Stimulated activated naive B cell treated with anti-CD40 and anti-IgM and Interleukin-4, amounts not matched to agents 10 μg/mL and 1 μg/mL and 100 μg/mL, for 72 hours (primary cell): ENCODE results near the gene RELN.

Source experiments
- ATAC-seq, 2 donors: fragments of 150-1000 bp; cut with Tn5 transposase; replicated peaks; 2 replicates each; pipeline ENCODE4 v1.10.0; 2021; ENCODE audit warnings: moderate library complexity in 1 of 2
- DNase-seq: peaks from one replicate; pipeline ENCODE4 v3.0.0; 2021
- H3K27ac Mint-ChIP-seq: one replicate; pipeline ENCODE4 v1.8.0; 2022; ENCODE audit warnings: mild to moderate bottlenecking, mixed read lengths
- H3K27me3 Mint-ChIP-seq, 2 donors: one replicate each; pipeline ENCODE4 v1.8.0; 2022; ENCODE audit warnings: mixed read lengths in 2 of 2
- H3K36me3 Mint-ChIP-seq, 2 donors: one replicate each; pipeline ENCODE4 v1.8.0; 2022; ENCODE audit warnings: mixed read lengths in 2 of 2, mild to moderate bottlenecking in 1 of 2
- H3K4me1 Mint-ChIP-seq, 2 donors: one replicate each; pipeline ENCODE4 v1.8.0; 2022; ENCODE audit warnings: mixed read lengths in 2 of 2, mild to moderate bottlenecking in 1 of 2
- H3K4me3 Mint-ChIP-seq, 2 donors: one replicate each; pipeline ENCODE4 v1.8.0; 2022; ENCODE audit warnings: mild to moderate bottlenecking in 2 of 2, mixed read lengths in 2 of 2, moderate library complexity in 1 of 2
- H3K9me3 Mint-ChIP-seq, 2 donors: one replicate each; pipeline ENCODE4 v1.8.0; 2022; ENCODE audit warnings: mixed read lengths in 2 of 2, mild to moderate bottlenecking in 1 of 2

The RELN gene

DNA sequence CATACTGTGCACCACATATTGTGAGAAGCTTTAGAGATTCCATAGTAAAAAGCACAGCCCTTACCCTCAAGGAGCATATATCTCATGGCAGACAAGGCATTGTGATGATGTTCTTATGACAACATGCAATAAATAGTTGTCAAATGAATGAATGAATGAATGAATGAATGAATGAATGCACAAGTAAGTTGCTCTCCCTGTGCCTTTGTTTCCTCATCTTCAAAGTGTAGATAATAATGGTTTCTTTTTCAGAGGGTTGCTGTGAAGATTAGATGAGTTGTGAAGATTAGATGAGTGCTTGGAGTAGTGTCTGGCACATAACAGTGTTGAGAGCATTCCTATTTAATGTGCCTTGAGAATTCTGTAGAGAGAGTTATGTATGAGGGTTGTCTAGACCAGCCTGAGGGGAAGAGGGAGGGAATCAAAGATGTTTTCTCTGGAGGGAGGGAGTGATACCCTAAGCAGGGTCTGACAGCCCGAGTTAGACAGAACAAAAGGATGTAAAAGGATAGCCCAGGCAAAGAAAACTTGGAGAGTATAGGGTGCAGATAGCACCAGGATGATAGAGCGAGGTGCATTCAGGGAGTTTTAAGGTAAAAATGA is 217.2 kb downstream of the RELN start:
- DNase-seq (no peak), ATAC-seq (no peak)
- H3K4me3 Mint-ChIP-seq = no peak overlapping the region
- no peak overlapping the region for H3K27ac Mint-ChIP-seq
- no peaks in the 10 kb centered on the region for H3K4me1 Mint-ChIP-seq
- H3K27me3 Mint-ChIP-seq = no peaks in the 10 kb centered on the region
- no peaks in the 10 kb centered on the region for H3K36me3 Mint-ChIP-seq
- H3K9me3 Mint-ChIP-seq = peaks cover 0 to 4% of the 10 kb centered on the region in 2 donors

DNA sequence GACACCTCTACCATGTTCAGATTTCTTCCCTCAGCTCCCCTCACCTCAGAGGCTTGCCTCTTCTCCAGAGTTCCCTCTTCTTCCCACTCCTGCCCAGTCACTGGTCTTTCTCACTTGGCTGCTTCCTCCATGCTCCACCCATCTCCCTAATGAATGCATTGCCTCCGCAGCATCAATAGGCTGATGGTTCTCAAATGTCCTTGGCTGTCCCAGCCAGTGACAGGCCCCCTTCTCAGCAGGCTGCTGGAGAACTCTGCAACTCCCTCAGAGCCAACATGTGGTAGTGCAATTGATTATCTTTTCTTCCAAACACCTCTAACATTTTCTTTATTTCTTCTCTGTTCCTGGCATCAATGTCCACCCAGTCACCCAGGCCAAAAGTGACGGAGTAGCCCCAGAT is 218.2 kb downstream of the RELN start:
- Mint-ChIP-seq H3K36me3 (no peaks in the 10 kb centered on the region), H3K4me1 (no peaks in the 10 kb centered on the region), H3K27ac (no peak overlapping the region), H3K4me3 (no peak overlapping the region), H3K9me3 (peaks cover 0 to 4% of the 10 kb centered on the region in 2 donors), H3K27me3 (no peaks in the 10 kb centered on the region)
- ATAC-seq (no peak), DNase-seq (no peak)

DNA sequence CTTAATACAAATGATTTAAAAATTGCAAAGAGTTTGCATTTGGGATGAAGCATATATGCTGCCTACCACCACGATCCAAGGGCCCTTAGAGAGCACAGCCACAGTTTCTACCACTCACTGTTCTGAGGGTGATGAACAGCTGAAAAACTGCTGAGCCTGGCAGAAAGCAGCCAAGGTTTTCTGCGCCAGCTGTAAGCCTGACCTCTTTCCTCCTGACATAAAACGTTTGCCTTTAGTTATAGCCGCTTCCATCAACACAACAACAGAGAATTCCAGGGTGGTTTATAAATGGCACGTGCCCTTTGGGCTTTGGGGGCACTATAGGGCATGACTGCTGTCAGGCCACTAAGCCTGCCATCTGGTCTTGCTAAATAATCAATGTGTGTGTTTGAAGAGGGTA is 222.8 kb downstream of the RELN start:
- no peak for DNase-seq
- Mint-ChIP-seq H3K27ac (no peak overlapping the region), H3K27me3 (peaks cover 0 to 5% of the 10 kb centered on the region in 2 donors), H3K36me3 (no peaks in the 10 kb centered on the region), H3K9me3 (no peaks in the 10 kb centered on the region), H3K4me1 (no peaks in the 10 kb centered on the region), H3K4me3 (no peak overlapping the region)
- ATAC-seq = no peak

DNA sequence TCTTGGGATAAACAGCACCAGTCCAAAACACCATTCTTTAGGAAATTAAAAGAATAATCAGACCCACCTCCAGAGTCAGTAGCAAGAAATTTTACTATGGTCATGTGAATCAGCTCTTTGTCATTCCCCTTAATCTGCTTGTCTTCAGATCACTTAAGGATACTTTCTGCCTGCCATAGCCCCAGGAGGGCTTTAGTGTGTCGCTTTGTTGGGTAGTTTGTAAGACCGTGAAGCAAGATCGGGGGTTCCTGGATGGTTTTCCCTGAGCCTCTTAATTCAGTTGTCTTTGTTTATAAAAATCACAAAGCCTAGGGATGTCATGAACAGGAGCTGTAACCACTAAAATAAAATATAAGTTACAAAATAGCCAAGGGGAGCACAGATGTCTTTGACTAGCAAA is 223.6 kb downstream of the RELN start:
- no peak overlapping the region for H3K4me3 Mint-ChIP-seq
- ATAC-seq (no peak), DNase-seq (no peak)
- no peak overlapping the region for H3K27ac Mint-ChIP-seq
- no peaks in the 10 kb centered on the region for H3K36me3 Mint-ChIP-seq
- peaks cover 0 to 5% of the 10 kb centered on the region in 2 donors for H3K27me3 Mint-ChIP-seq
- no peaks in the 10 kb centered on the region for H3K9me3 Mint-ChIP-seq
- H3K4me1 Mint-ChIP-seq = no peaks in the 10 kb centered on the region

GRCh38 chr7:103764901-103765300 is 224.6 kb downstream of the RELN start:
- DNase-seq (no peak), ATAC-seq (no peak)
- H3K4me3 Mint-ChIP-seq = no peak overlapping the region
- H3K9me3 Mint-ChIP-seq = no peaks in the 10 kb centered on the region
- no peaks in the 10 kb centered on the region for H3K4me1 Mint-ChIP-seq
- H3K27me3 Mint-ChIP-seq = peaks cover 0 to 5% of the 10 kb centered on the region in 2 donors
- no peaks in the 10 kb centered on the region for H3K36me3 Mint-ChIP-seq
- no peak overlapping the region for H3K27ac Mint-ChIP-seq

- DNase-seq (no peak), ATAC-seq (no peak)
- H3K27ac Mint-ChIP-seq = no peak overlapping the region
- H3K4me3 Mint-ChIP-seq = no peak overlapping the region
- H3K36me3 Mint-ChIP-seq = no peaks in the 10 kb centered on the region
- H3K27me3 Mint-ChIP-seq = peaks cover 0 to 5% of the 10 kb centered on the region in 2 donors
- no peaks in the 10 kb centered on the region for H3K9me3 Mint-ChIP-seq
- H3K4me1 Mint-ChIP-seq = no peaks in the 10 kb centered on the region
Observed at GRCh38 chr7:103762877-103763276, 226.6 kb downstream of the RELN start.

DNA sequence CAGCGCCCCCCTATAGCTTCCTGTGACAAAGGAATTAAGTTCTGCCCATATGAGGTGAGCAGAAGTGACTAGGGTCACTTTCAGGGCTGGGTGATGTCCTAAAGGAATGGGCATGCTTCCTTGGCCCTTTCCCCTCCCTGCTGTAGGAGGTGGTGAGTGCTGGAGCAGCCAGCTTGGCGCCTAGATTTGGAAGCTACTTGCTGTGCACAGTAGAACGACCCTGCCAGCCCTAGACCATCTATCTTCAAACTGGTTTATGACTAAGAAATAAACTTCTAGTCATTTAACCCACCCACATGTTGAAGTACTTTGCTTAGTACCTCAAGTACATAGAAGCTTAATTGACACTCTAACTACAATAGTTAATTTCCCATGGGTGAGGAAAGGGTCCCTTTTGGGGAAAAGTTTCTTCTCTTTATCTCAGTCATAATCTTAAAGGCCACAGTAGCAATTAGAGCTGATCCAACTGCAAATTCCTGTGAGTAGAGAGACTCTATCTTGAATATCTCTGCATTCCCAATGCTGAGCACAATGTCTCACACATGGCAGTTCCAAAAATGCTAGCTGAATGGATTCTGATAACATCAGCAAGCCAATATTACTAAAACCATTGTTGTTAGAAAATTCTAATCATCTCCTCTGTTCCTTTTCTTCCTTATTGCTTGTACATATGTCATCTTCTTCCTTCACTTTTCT is 227.2 kb downstream of the RELN start:
- peaks cover 0 to 5% of the 10 kb centered on the region in 2 donors for H3K27me3 Mint-ChIP-seq
- DNase-seq = no peak
- H3K4me1 Mint-ChIP-seq = no peaks in the 10 kb centered on the region
- no peak overlapping the region for H3K4me3 Mint-ChIP-seq
- no peak for ATAC-seq
- H3K27ac Mint-ChIP-seq = no peak overlapping the region
- no peaks in the 10 kb centered on the region for H3K36me3 Mint-ChIP-seq
- H3K9me3 Mint-ChIP-seq = no peaks in the 10 kb centered on the region

DNA sequence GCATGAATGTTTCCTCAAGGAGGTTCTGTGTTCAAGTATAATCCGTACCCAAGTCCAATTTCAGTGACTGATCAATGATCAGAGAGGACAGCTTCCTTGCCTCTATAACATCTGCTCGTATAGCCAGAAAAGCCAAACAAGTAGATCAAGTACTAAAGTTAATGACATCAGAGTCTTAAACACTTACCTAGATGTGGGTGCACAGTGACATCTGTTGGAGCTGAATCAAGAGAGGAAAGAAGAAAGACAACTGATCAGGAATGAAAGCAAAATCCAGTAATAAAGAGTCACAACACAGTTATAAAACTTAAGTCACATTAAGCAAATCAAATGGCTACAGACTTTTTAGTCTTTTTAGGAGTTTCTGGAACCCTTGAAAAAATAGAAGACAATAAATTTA is 236.5 kb downstream of the RELN start:
- DNase-seq (no peak), ATAC-seq (no peak)
- Mint-ChIP-seq H3K9me3 (no peaks in the 10 kb centered on the region), H3K27ac (no peak overlapping the region), H3K27me3 (no peaks in the 10 kb centered on the region), H3K36me3 (no peaks in the 10 kb centered on the region), H3K4me3 (no peak overlapping the region), H3K4me1 (no peaks in the 10 kb centered on the region)

GRCh38 chr7:103751311-103751880 is 238.1 kb downstream of the RELN start:
- Mint-ChIP-seq H3K27me3 (no peaks in the 10 kb centered on the region), H3K36me3 (no peaks in the 10 kb centered on the region), H3K4me3 (no peak overlapping the region), H3K27ac (no peak overlapping the region), H3K4me1 (no peaks in the 10 kb centered on the region), H3K9me3 (no peaks in the 10 kb centered on the region)
- ATAC-seq (no peak), DNase-seq (no peak)

DNA sequence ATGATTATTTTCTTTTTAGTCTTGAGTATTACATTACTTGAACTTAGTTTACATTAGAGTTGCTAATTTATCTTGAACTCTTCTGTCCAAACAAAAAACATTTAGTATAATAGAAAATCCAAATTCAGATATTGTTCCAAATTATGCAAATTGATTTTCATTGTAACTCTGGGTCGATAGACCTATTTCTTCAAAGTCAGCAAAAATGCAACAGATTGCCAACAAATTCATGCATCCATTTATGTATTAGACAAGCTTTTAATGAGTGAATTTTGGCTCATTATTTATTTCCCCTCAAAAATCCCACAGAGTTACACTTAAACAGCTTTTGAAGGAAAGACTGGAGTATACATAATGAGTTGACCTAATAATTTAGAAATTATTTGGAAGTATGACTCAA is 240.8 kb downstream of the RELN start:
- no peak overlapping the region for H3K4me3 Mint-ChIP-seq
- no peak overlapping the region for H3K27ac Mint-ChIP-seq
- no peaks in the 10 kb centered on the region for H3K36me3 Mint-ChIP-seq
- no peak for DNase-seq
- H3K9me3 Mint-ChIP-seq = no peaks in the 10 kb centered on the region
- H3K27me3 Mint-ChIP-seq = no peaks in the 10 kb centered on the region
- no peak for ATAC-seq
- H3K4me1 Mint-ChIP-seq = no peaks in the 10 kb centered on the region

DNA sequence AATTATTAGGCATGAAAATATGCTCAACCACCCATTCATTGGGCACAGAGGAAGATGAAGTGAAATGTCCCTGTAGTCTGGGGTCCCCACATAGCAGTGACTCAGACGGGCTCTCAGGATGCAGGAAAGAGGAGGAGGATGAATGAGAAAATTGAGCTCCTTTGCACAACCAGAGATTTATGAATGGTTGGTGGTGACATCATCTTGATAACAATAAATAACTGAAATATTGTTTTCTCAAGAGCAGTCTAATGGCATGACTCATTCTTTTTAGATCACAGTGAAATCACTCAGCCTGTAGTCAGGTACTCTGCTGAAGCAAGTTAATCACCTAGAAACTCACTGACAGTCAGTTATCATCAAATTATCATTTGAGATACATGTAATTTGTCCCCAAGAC is 254.1 kb downstream of the RELN start:
- H3K9me3 Mint-ChIP-seq = no peaks in the 10 kb centered on the region
- H3K4me1 Mint-ChIP-seq = no peaks in the 10 kb centered on the region
- no peak overlapping the region for H3K27ac Mint-ChIP-seq
- H3K27me3 Mint-ChIP-seq = no peaks in the 10 kb centered on the region
- DNase-seq (no peak), ATAC-seq (no peak)
- no peak overlapping the region for H3K4me3 Mint-ChIP-seq
- H3K36me3 Mint-ChIP-seq = no peaks in the 10 kb centered on the region

DNA sequence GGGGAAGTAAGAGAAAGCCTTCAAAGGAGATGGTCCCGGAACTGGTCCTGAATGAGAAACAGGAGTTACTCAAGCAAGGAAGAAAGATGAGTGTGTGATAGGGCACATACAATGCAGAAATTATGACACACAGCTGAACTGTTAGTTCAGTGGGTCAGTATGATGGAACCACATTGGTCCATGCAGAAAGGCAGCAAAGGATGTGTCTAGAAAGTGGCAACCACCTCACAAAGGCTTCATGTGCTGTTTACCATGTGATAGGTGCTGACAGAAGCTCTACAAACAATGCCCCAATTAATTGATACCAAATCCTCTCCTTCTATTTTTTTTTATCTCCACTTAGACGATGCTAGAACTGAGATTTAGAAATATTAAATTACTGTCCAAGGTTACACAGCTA is 258.3 kb downstream of the RELN start:
- no peak for ATAC-seq
- no peaks in the 10 kb centered on the region for H3K36me3 Mint-ChIP-seq
- H3K4me1 Mint-ChIP-seq = no peaks in the 10 kb centered on the region
- no peak overlapping the region for H3K4me3 Mint-ChIP-seq
- H3K27ac Mint-ChIP-seq = no peak overlapping the region
- H3K27me3 Mint-ChIP-seq = no peaks in the 10 kb centered on the region
- no peaks in the 10 kb centered on the region for H3K9me3 Mint-ChIP-seq
- no peak for DNase-seq

GRCh38 chr7:103729026-103729425 is 260.4 kb downstream of the RELN start:
- H3K9me3 Mint-ChIP-seq = no peaks in the 10 kb centered on the region
- H3K4me3 Mint-ChIP-seq = no peak overlapping the region
- DNase-seq (no peak), ATAC-seq (no peak)
- H3K4me1 Mint-ChIP-seq = no peaks in the 10 kb centered on the region
- no peaks in the 10 kb centered on the region for H3K27me3 Mint-ChIP-seq
- H3K36me3 Mint-ChIP-seq = no peaks in the 10 kb centered on the region
- H3K27ac Mint-ChIP-seq = no peak overlapping the region

DNA sequence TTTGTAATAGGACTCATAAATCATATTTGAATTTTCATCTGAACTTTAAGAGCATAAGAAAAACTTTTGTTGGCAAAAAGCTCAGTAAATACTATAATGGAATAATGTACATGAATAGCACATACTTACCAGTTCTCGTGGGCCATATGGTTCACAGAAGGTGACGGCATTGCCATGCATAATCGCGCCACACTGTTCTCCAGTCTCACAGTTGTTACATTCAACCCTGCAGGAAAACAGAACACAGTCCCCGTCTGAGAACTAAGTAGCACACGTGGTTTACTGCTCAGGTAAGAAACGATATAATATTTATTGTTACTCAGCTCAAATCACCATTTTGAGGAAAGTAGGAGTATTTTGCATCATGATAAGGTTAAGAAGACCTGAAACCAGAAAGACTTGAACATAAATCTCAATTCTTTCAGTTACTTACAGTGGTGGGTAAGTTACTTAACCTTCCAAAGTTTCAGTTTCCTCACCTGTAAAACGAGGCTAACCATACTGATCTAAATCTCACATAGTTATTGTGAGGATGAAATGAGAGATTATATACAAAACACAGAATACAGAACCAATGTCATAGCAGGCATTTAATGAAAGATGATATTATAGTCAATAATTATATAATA is 261.4 kb downstream of the RELN start:
- Mint-ChIP-seq H3K36me3 (no peaks in the 10 kb centered on the region), H3K27ac (no peak overlapping the region), H3K27me3 (no peaks in the 10 kb centered on the region), H3K9me3 (no peaks in the 10 kb centered on the region), H3K4me3 (no peak overlapping the region), H3K4me1 (no peaks in the 10 kb centered on the region)
- no peak for ATAC-seq
- no peak for DNase-seq

DNA sequence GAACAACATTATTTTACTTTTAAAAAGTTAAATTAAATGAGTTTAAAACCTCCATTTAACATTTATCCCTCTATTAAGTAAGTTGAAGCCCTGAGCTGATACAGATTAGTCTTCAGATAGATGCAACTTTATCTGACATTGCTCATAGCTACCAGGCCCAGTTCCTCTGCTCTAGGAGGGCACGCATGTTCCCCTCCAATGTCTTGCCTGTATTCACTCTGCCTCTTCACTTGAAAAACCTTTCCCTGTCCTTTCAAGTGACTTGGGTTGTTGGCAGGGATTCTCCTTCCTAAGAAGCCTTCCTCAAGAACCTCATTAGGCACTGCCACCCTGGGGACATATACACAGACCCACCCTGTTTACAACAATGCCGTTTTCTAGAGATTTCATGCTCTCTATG is 270.4 kb downstream of the RELN start:
- no peak overlapping the region for H3K4me3 Mint-ChIP-seq
- DNase-seq = no peak
- no peaks in the 10 kb centered on the region for H3K36me3 Mint-ChIP-seq
- H3K9me3 Mint-ChIP-seq = no peaks in the 10 kb centered on the region
- peaks cover 0 to 9% of the 10 kb centered on the region in 2 donors for H3K27me3 Mint-ChIP-seq
- no peak for ATAC-seq
- H3K4me1 Mint-ChIP-seq = no peaks in the 10 kb centered on the region
- H3K27ac Mint-ChIP-seq = no peak overlapping the region
